Measurements from ENCODE around the gene LDLRAD3. TPM values are rescaled to one million over a fixed set of nuclear protein-coding genes. Genes with fewer than 3 reads are reported as not detected.
A peak's percentile ranks its signal among the peaks of the same experiment; 100 is the strongest.

Gene LDLRAD3
- total RNA-seq, 1 experiment from 2014 or later, result 12.1 TPM

DNA sequence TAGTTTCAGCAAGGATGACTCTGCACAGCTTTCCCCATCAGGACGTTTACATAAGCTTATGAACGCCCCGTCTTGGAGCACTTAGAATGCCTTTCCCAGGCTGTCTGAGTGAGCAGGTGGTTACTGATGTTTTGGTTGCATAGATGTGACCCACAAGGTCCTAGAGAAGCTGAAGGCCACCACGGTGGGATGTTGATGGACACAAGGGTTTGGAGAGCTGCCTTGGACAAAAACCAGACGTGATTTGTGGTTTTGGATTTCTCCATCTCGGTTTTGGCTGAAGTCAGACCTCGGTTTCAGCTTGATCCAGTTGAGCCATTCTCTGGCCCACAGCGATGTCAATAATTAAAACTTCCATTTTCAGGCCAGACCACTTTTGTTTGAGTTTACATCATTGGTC lies 151.9 kb downstream of the LDLRAD3 start:
- Histone ChIP-seq H2BK120ac (ENCODE audit: low read depth, low read length, poor library complexity, severe bottlenecking) (no peak overlapping the region), H3K23ac (ENCODE audit: insufficient read length, low read depth, low read length) (no peak overlapping the region), H3K56ac (ENCODE audit: insufficient read length, low read depth, low read length) (no peak overlapping the region), H3K9ac (ENCODE audit: extremely low read depth, insufficient read length, low read length) (no peak overlapping the region), H2AK5ac (ENCODE audit: insufficient read length, low read length) (no peak overlapping the region), H3K4me2 (ENCODE audit: insufficient read depth, insufficient read length, low read length) (no peak overlapping the region), H3K27me3 (ENCODE audit: insufficient read depth, low read length) (no peaks in the 10 kb centered on the region), H4K91ac (ENCODE audit: insufficient read length, low read depth, low read length) (no peak overlapping the region), H4K20me1 (ENCODE audit: control insufficient read depth, insufficient read depth, insufficient read length) (no peaks in the 10 kb centered on the region), H3K18ac (ENCODE audit: insufficient read length, low read depth, low read length) (no peak overlapping the region), H2BK20ac (ENCODE audit: low read depth, low read length, poor library complexity, severe bottlenecking) (no peak overlapping the region), H3K79me1 (ENCODE audit: insufficient read depth, low read depth, low read length, poor library complexity, severe bottlenecking) (no peaks in the 10 kb centered on the region), H2BK5ac (ENCODE audit: insufficient read length, low read length) (no peak overlapping the region), H3K79me2 (ENCODE audit: insufficient read depth, low read length) (no peaks in the 10 kb centered on the region), H4K8ac (replicated peaks; ENCODE audit: insufficient read length, low read depth, low read length) (no peak overlapping the region), H2BK12ac (ENCODE audit: insufficient read length, low read depth, low read length) (no peak overlapping the region), H3K14ac (ENCODE audit: insufficient read depth, low read length) (no peak overlapping the region), H3K4ac (ENCODE audit: low read depth, low read length) (no peak overlapping the region), H3K27ac (ENCODE audit: insufficient read length, low read depth, low read length) (no peak overlapping the region), H3K23me2 (ENCODE audit: insufficient read length, low read depth, low read length, poor library complexity, severe bottlenecking) (no peaks in the 10 kb centered on the region), H3T11ph (ENCODE audit: low read length) (no peak overlapping the region), H4K5ac (ENCODE audit: insufficient read length, low read depth, low read length) (no peak overlapping the region), H3K4me1 (ENCODE audit: insufficient read depth, low read length) (peaks cover 5% of the 10 kb centered on the region), H2BK15ac (ENCODE audit: low read depth, low read length) (no peak overlapping the region), H2AFZ (ENCODE audit: low read length) (no peak overlapping the region), H3K9me3 (ENCODE audit: control insufficient read depth, low read depth, low read length) (peaks cover 11% of the 10 kb centered on the region)
- DNase-seq, result no peak
- no peak overlapping the region for H3K4me3 Mint-ChIP-seq
- no peaks in the 10 kb centered on the region for H3K27me3 Mint-ChIP-seq (ENCODE audit: low read depth)
- H3K4me1 Mint-ChIP-seq, result peaks cover 33 to 42% of the 10 kb centered on the region in 2 experiments
- WGBS (ENCODE audit: extremely low coverage, insufficient read length, low lambda C conversion rate), result no CpG with 5 or more reads among the region's 8 CpGs
- peak overlapping the region in 1 of 3 experiments; percentile 37; a peak in 1 of 7 replicates for H3K27ac Mint-ChIP-seq
- H3K9me3 Mint-ChIP-seq, result peaks cover 15 to 16% of the 10 kb centered on the region in 2 experiments
- TF ChIP-seq, protein P1, sequence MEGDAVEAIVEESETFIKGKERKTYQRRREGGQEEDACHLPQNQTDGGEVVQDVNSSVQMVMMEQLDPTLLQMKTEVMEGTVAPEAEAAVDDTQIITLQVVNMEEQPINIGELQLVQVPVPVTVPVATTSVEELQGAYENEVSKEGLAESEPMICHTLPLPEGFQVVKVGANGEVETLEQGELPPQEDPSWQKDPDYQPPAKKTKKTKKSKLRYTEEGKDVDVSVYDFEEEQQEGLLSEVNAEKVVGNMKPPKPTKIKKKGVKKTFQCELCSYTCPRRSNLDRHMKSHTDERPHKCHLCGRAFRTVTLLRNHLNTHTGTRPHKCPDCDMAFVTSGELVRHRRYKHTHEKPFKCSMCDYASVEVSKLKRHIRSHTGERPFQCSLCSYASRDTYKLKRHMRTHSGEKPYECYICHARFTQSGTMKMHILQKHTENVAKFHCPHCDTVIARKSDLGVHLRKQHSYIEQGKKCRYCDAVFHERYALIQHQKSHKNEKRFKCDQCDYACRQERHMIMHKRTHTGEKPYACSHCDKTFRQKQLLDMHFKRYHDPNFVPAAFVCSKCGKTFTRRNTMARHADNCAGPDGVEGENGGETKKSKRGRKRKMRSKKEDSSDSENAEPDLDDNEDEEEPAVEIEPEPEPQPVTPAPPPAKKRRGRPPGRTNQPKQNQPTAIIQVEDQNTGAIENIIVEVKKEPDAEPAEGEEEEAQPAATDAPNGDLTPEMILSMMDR (conservative IDR thresholded peaks at IDR 0.05), result no peak
- H3K36me3 Mint-ChIP-seq (ENCODE audit: insufficient read depth in 1 of 3, low read depth in 3 of 3), result peaks cover 33 to 54% (median 43%) of the 10 kb centered on the region in 3 experiments
